ENCODE results near the gene MPL.

DNA sequence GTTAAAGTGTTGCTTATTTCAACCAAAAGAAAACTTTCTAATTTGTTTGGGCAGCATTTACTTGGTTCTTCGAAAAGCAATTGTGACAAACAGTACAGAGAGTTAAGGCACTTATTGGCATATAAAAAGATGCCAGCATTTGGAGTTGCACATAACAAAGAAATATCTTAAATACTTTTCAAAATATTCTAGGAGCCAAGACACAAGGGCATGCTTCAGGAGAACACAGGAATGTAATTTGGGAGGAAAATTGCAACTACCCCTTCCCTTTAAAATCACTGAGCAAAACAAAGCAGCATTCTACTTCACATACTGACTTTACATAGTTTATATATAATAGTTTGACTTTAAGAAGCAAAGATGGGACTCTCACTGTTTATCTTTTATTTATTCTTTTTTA, 41.4 kb upstream of the MPL start:
- TF ChIP-seq POLR2A (IDR thresholded peaks at IDR 0.05) (no peak), POLR2AphosphoS5 (IDR thresholded peaks at IDR 0.05) (no peak)
- TF ChIP-seq, protein P1, sequence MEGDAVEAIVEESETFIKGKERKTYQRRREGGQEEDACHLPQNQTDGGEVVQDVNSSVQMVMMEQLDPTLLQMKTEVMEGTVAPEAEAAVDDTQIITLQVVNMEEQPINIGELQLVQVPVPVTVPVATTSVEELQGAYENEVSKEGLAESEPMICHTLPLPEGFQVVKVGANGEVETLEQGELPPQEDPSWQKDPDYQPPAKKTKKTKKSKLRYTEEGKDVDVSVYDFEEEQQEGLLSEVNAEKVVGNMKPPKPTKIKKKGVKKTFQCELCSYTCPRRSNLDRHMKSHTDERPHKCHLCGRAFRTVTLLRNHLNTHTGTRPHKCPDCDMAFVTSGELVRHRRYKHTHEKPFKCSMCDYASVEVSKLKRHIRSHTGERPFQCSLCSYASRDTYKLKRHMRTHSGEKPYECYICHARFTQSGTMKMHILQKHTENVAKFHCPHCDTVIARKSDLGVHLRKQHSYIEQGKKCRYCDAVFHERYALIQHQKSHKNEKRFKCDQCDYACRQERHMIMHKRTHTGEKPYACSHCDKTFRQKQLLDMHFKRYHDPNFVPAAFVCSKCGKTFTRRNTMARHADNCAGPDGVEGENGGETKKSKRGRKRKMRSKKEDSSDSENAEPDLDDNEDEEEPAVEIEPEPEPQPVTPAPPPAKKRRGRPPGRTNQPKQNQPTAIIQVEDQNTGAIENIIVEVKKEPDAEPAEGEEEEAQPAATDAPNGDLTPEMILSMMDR (IDR thresholded peaks at IDR 0.05), result no peak
